ENCODE measurements around the gene YWHAQ. TPM values are rescaled to one million over a fixed set of nuclear protein-coding genes. Genes with fewer than 3 reads are reported as not detected.
"Not testable (repeated sequence)": the region's sequence is repeated elsewhere in the genome, so short reads cannot be mapped to it uniquely, and the experiment has no call there.

The YWHAQ gene
- total RNA-seq, 4 donors from 2014 or later, result 141 to 442 (median 227) TPM

- DNase-seq, result no peak
- TF ChIP-seq POLR2A (IDR thresholded peaks at IDR 0.05) (no peak), CTCF (IDR thresholded peaks at IDR 0.05) (no peak)
- WGBS, 2 donors, result 88 to 91% methylated on average over 5 of the region's 5 CpGs
- Histone ChIP-seq H3K27ac (no peak overlapping the region), H3K9me3 (no peaks in the 10 kb centered on the region), H3K27me3 (no peaks in the 10 kb centered on the region), H3K36me3 (peaks cover 3 to 88% (median 18%) of the 10 kb centered on the region in 3 donors), H3K4me1 (no peaks in the 10 kb centered on the region), H3K4me3 (no peak overlapping the region)
- intact Hi-C loops (cut with DNase I), result no loop called here
Observed at GRCh38 chr2:9585486-9585885, 45.3 kb downstream of the YWHAQ start.

DNA sequence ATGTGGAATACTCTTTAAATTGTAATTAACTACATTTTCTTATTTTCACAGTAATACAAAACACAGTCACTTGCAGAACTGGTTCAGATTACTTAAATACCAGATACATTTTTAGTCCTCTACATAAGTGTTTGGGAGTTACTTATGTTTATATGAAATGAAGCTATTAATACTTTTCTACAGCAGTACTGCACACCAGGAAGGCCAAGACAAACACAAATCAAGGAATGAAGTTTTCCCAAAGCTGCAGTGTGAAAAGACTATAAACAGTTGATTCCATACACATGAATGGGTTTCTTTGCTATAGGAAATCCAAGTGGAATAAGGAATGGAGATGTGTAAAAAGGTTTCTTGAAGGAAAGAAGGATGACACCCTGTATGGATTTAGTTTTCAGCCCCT, 45.9 kb downstream of the YWHAQ start:
- H3K27ac ChIP-seq; H3K9me3 ChIP-seq; H3K4me1 ChIP-seq; DNase-seq; intact Hi-C loops (cut with DNase I); H3K4me3 ChIP-seq; H3K27me3 ChIP-seq: not testable (repeated sequence)
- H3K36me3 ChIP-seq, result peaks cover 3 to 88% (median 16%) of the 10 kb centered on the region in 3 donors

DNA sequence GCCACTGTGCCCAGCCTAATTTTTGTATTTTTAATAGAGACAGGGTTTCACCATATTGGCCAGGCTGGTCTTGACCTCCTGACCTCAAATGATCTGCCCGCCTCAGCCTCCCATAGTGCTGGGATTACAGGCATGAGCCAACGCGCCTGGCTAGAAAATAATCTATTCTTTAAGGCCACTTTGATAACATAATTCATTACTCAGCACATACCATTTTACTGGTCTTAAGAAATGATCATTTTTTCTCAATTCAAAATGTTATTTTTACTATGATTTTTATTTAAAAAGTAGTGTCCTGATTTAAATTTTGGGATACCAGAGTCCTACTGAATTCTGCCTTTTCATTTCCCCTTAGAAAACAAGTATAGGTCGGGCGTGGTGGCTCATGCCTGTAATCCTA, 48.2 kb downstream of the YWHAQ start:
- intact Hi-C loops (cut with DNase I), result no loop called here
- TF ChIP-seq POLR2A (IDR thresholded peaks at IDR 0.05), result no peak
- TF ChIP-seq CTCF (IDR thresholded peaks at IDR 0.05), result no peak
- no peak overlapping the region for H3K27ac ChIP-seq
- no peaks in the 10 kb centered on the region for H3K4me1 ChIP-seq
- H3K27me3 ChIP-seq, result no peaks in the 10 kb centered on the region
- no peak overlapping the region for H3K4me3 ChIP-seq
- 97 to 98% methylated on average over 5 of the region's 5 CpGs for WGBS, 2 donors
- no peaks in the 10 kb centered on the region for H3K9me3 ChIP-seq
- H3K36me3 ChIP-seq, result peaks cover 0 to 66% (median 8%) of the 10 kb centered on the region in 3 donors
- no peak for DNase-seq

DNA sequence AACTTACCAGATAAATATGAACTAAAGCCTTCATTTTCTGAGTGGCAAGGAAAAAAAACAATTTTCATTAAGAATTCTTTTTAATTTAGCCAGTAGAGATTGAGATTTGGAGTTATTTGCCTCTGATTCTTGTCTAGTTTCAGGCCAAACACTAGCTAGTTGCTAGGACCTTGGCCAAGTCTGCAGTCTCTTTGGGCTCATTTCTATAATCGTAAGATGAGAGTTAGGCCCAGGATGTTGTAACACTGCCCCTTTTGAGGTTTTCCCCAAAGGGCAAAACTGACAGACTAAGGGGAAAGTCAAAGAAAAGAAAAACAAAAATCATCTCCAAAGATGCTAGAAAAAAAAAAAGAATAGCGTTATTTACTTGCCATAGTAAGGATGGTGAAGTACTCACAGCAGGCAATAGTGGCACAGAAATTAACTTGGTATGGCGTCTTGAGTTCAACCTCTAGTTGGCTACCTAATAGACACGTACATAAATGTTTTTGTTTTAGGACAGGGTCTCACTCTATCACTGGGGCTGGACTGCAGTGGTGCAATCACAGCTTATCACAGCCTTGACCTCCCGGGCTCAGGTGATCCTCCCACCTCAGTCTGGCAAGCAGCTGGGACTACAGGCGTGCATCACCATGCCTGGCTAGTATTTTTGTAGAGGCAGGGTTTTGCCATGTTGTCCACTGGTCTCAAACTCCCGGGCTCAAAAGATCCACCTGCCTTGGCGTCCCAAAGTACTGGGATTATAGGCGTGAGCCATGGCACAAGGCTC, 52.1 kb downstream of the YWHAQ start:
- H3K4me3 ChIP-seq, result no peak overlapping the region
- DNase-seq, result no peak
- H3K27me3 ChIP-seq, result no peaks in the 10 kb centered on the region
- TF ChIP-seq POLR2A (IDR thresholded peaks at IDR 0.05), result no peak
- TF ChIP-seq CTCF (IDR thresholded peaks at IDR 0.05), result no peak
- no peaks in the 10 kb centered on the region for H3K4me1 ChIP-seq
- peaks cover 0 to 27% (median 0%) of the 10 kb centered on the region in 3 donors for H3K36me3 ChIP-seq
- intact Hi-C loops (cut with DNase I), result no loop called here
- 83 to 84% methylated on average over 8 to 9 of the region's 9 CpGs for WGBS, 2 donors
- no peaks in the 10 kb centered on the region for H3K9me3 ChIP-seq
- no peak overlapping the region for H3K27ac ChIP-seq

- TF ChIP-seq POLR2A (IDR thresholded peaks at IDR 0.05) (no peak), CTCF (IDR thresholded peaks at IDR 0.05) (no peak)
- WGBS, 2 donors, result 63 to 72% methylated on average over 2 of the region's 2 CpGs
Observed at GRCh38 chr2:9574331-9574730, 56.5 kb downstream of the YWHAQ start.

More at GRCh38 chr2:9574331-9574730, 56.5 kb downstream of the YWHAQ start:
- Histone ChIP-seq H3K27ac (no peak overlapping the region), H3K36me3 (no peaks in the 10 kb centered on the region), H3K4me1 (no peaks in the 10 kb centered on the region), H3K9me3 (no peaks in the 10 kb centered on the region), H3K4me3 (no peak overlapping the region), H3K27me3 (no peaks in the 10 kb centered on the region)
- DNase-seq, result no peak
- intact Hi-C loops (cut with DNase I), result no loop called here

Measured in esophagus squamous epithelium (tissue), 5 donors.